GM21529 (cell line): ENCODE data around the gene SIGLEC14.
"Not testable (repeated sequence)": the region's sequence is repeated elsewhere in the genome, so short reads cannot be mapped to it uniquely, and the experiment has no call there.

Experiments used
- ATAC-seq: cut with Tn5 transposase; IDR thresholded peaks from one replicate; pipeline ENCODE4 v1.9.1; 2021; ENCODE audit not compliant: unreplicated experiment

SIGLEC14 gene, protein sequence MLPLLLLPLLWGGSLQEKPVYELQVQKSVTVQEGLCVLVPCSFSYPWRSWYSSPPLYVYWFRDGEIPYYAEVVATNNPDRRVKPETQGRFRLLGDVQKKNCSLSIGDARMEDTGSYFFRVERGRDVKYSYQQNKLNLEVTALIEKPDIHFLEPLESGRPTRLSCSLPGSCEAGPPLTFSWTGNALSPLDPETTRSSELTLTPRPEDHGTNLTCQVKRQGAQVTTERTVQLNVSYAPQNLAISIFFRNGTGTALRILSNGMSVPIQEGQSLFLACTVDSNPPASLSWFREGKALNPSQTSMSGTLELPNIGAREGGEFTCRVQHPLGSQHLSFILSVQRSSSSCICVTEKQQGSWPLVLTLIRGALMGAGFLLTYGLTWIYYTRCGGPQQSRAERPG

DNA sequence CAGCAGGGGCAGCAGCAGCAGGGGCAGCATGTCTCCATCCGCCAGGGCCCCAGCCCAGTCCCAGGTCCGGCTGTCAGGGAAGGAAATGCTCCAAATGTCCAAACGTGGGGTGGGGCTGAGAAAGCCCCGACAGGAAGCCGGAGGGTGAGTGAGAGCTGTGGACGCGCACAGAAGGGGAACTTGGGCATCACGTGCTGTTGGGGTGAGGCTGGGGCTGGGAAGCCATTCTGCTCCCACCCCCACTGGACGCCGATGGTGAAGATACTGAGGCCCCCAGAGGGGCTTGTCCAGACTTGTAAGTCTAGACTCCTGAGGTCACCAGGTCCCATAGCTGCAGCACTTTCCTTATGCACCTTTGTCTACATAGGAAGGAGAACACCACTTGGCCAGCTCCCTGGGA lies at the start of gene SIGLEC14:
Gene SIGLEC14, minus strand, starts transcription at position 96 of the 400 bp plus-strand sequence. Its CDS starts 66 bp downstream, at position 30.
- not testable (repeated sequence) for ATAC-seq

DNA sequence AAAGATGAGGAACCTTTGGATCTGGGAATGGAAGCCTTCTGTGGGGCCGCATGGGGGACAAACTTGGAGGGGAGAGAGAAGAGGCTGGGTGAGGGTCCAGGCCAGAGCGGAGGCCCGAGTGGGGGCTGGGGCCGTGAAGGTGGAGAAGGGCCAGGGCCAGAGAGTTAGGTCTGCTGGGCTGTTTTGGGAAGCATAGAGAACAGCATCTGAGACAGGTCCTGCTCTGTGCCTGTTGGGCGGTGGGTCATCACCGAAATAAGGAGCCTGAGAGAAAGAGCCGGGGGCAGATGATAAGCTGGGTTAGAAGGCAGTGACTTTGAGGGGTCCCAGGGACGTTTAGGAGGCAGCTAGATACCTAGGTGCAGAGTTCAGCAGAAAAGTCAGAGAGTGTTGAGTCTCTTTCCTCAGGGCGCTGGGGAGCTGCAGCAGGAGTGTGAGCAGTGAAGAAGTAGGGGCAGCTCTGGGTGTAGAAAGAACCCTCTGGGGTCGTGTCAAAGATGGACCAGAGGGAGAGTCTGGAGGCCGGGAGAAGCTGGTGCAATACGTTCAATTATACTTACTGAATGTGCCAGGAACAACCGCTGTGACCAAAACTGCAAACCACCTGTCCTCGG lies 49.2 kb upstream of the SIGLEC14 start:
- no peak for ATAC-seq

GRCh38 chr19:51695088-51695487 lies 48.5 kb upstream of the SIGLEC14 start:
- no peak for ATAC-seq

GRCh38 chr19:51694318-51695085 lies 47.9 kb upstream of the SIGLEC14 start:
- no peak for ATAC-seq

DNA sequence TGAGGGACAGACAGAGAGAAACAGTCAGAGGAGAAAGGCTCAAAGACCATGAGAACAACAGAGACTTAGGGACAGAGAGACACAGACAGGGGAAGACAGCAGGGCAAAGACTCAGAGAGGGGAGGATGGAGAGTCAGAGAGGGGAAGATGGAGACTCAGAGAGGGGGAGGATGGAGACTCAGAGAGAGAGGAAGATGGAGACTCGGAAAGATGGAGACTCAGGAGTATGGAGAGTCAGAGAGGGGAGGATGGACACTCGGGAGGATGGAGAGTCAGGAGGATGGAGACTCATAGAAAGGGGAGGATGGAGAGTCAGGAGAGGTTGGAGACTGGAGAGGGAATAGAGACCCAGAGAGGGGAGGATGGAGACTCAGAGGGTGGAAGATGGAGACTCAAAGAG lies 47.2 kb upstream of the SIGLEC14 start:
- ATAC-seq, result no peak

DNA sequence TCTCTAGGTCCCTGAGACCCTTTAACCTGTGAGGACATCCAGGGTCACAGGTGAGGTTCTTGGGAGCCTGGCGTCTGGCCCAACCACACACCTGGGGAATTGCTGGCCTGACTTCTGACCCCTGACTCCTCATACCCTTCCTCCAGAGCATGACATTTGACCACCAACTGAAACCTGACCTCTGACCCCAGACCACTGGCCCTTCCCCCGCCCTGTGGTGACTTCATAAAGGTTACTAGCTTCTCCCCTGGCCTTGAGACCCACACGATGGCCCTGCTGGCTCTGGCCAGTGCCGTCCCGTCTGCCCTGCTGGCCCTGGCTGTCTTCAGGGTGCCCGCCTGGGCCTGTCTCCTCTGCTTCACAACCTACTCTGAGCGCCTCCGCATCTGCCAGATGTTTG lies 46.6 kb upstream of the SIGLEC14 start, which contains the start of gene SPACA6:
Gene SPACA6, plus strand, starts transcription at position 71 of the 400 bp plus-strand sequence. Its CDS starts 197 bp downstream, at position 268.
- ATAC-seq, result no peak

GRCh38 chr19:51692468-51692867 lies 45.8 kb upstream of the SIGLEC14 start:
- ATAC-seq, result no peak

GRCh38 chr19:51691584-51692428 lies 45.2 kb upstream of the SIGLEC14 start:
- ATAC-seq, result no peak

DNA sequence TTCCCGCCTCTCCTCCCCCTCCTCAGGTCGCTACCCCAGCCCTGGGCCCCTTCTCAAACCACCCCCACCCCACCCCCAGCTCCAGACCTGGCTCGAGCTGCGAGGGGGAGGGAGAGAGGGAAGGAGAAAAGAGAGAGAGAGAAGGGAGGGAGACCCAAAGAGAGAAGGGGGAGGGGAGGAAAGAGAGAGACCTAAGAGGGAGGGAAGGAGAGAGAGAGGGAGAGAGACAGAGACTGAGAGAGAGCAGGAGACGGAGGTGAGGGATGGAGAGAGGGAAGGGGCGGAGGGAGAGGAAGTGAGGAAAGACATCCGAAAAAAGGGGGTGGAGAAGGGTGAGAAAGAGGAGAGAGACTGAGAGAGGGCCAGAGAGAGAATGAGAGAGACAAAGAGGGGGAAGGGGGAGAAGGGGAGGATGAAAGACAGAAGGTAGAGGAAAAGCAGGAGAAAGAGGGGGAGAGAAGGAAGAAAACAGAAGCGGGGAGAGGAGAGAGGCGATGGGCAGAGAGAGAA lies 44.5 kb upstream of the SIGLEC14 start:
- no peak for ATAC-seq

- ATAC-seq, result no peak
Measured at GRCh38 chr19:51690454-51691073, 43.9 kb upstream of the SIGLEC14 start.

GRCh38 chr19:51689751-51690453 lies 43.3 kb upstream of the SIGLEC14 start:
- no peak for ATAC-seq

GRCh38 chr19:51688671-51689571 lies 42.3 kb upstream of the SIGLEC14 start:
- ATAC-seq, result no peak

GRCh38 chr19:51687791-51688670 lies 41.4 kb upstream of the SIGLEC14 start:
- no peak for ATAC-seq

GRCh38 chr19:51686171-51686570 lies 39.5 kb upstream of the SIGLEC14 start:
- no peak for ATAC-seq

- ATAC-seq, result no peak
Measured at GRCh38 chr19:51681286-51681941, 34.8 kb upstream of the SIGLEC14 start.

DNA sequence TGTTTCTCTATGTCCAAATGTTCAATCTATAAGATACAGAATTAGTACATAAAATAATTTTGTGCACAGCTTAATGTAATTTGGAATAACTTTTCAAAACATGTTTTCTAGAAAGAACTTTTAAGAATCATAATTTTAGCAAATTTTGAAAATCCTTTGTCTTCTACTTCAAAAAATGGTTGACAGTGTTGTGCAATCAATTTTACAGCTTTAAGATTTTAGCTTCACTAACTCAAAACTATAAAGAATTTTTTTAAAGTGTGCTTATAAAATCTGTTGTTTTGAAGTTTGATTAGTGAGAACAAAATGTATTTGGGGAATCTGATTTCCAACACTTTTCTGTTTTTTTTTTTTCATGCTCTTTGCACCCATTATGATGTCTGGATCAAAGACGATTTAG lies 33.8 kb upstream of the SIGLEC14 start:
- ATAC-seq, result no peak

DNA sequence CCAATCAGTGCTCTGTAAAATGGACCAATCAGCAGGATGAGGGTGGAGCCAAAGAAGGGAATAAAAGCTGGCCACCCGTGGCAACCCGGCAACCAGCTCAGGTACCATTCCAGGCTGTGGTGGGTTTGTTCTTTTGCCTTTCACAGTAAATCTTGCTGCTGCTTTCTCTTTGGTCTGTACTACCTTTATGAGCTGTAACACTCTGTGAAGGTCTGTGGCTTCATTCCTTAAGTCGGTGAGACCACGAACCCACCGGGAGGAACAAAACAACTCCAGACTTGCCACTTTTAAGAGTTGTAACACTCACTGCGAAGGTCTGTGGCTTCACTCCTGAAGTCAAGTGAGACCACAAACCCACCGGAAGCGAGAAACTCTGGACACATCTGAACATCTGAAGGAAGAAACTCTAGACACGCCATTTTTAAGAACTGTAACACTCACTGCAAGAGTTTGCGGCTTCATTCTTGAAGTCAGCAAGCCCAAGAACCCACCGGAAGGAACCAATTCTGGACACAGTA lies 30.0 kb upstream of the SIGLEC14 start:
- no peak for ATAC-seq
